Astrocyte (in vitro differentiated cells and primary cell): Measurements from ENCODE around the gene PPFIBP1. TPM values are rescaled to one million over a fixed set of nuclear protein-coding genes. Genes with fewer than 3 reads are reported as not detected.

Experiments used
- DNase-seq: peaks from one replicate; pipeline ENCODE4 v3.0.0-alpha.2; 2010; ENCODE audit warnings: low read depth
- FAIRE-seq: peaks from 2 replicates; lab custom pipeline; 2011; peaks lifted over from hg19 to GRCh38; lab: Jason Lieb, UNC
- H2AFZ ChIP-seq: 2 replicates; pipeline ENCODE4 v1.6.0; 2012; ENCODE audit warnings: low read depth, low read length, inconsistent platforms
- H3K27ac ChIP-seq: 2 replicates; pipeline ENCODE4 v1.5.1; 2011; ENCODE audit warnings: low read depth, low read length, inconsistent platforms
- H3K27me3 ChIP-seq: 2 replicates; pipeline ENCODE4 v1.6.0; 2011; ENCODE audit warnings: low read length, inconsistent platforms; ENCODE audit not compliant: insufficient read depth
- H3K36me3 ChIP-seq: 2 replicates; pipeline ENCODE4 v1.5.1; 2011; ENCODE audit warnings: low read length, inconsistent platforms; ENCODE audit not compliant: insufficient read depth
- H3K4me1 ChIP-seq: 2 replicates; pipeline ENCODE4 v1.5.1; 2011; ENCODE audit warnings: low read length, inconsistent platforms; ENCODE audit not compliant: insufficient read depth
- H3K4me2 ChIP-seq: 2 replicates; pipeline ENCODE4 v1.6.0; 2012; ENCODE audit warnings: low read length, inconsistent platforms
- H3K4me3 ChIP-seq: 2 replicates; pipeline ENCODE4 v1.5.1; 2011; ENCODE audit warnings: low read depth, mild to moderate bottlenecking, low read length, inconsistent platforms; ENCODE audit not compliant: insufficient read depth
- H3K79me2 ChIP-seq: 2 replicates; pipeline ENCODE4 v1.6.0; 2012; ENCODE audit warnings: mild to moderate bottlenecking, low read length, inconsistent platforms; ENCODE audit not compliant: insufficient read depth
- H3K9ac ChIP-seq: 2 replicates; pipeline ENCODE4 v1.6.0; 2012; ENCODE audit warnings: mild to moderate bottlenecking, low read length, inconsistent platforms
- H3K9me3 ChIP-seq: 2 replicates; pipeline ENCODE4 v1.5.1; 2012; ENCODE audit warnings: low read depth, mild to moderate bottlenecking, low read length, inconsistent platforms; ENCODE audit not compliant: insufficient read depth
- H4K20me1 ChIP-seq: 2 replicates; pipeline ENCODE4 v1.6.0; 2012; ENCODE audit warnings: low read length, inconsistent platforms; ENCODE audit not compliant: insufficient read depth
- H3K27ac Mint-ChIP-seq: one replicate; pipeline ENCODE4 v1.8.0; 2021; ENCODE audit warnings: mild to moderate bottlenecking, mixed read lengths; ENCODE audit not compliant: unreplicated experiment
- H3K27me3 Mint-ChIP-seq: one replicate; pipeline ENCODE4 v1.8.0; 2021; ENCODE audit warnings: low read depth, mixed read lengths; ENCODE audit not compliant: unreplicated experiment
- H3K36me3 Mint-ChIP-seq: one replicate; pipeline ENCODE4 v1.8.0; 2021; ENCODE audit warnings: low read depth, mixed read lengths; ENCODE audit not compliant: unreplicated experiment
- H3K4me1 Mint-ChIP-seq: one replicate; pipeline ENCODE4 v1.8.0; 2021; ENCODE audit warnings: low read depth, mixed read lengths; ENCODE audit not compliant: unreplicated experiment
- H3K4me3 Mint-ChIP-seq: one replicate; pipeline ENCODE4 v1.8.0; 2021; ENCODE audit warnings: mild to moderate bottlenecking, moderate library complexity, mixed read lengths; ENCODE audit not compliant: unreplicated experiment
- H3K9me3 Mint-ChIP-seq: one replicate; pipeline ENCODE4 v1.8.0; 2021; ENCODE audit warnings: mild to moderate bottlenecking, mixed read lengths; ENCODE audit not compliant: unreplicated experiment
- EZH2 ChIP-seq: IDR thresholded peaks from 2 replicates; pipeline ENCODE4 v1.6.1; 2012; ENCODE audit warnings: mild to moderate bottlenecking, low read length, inconsistent platforms; ENCODE audit not compliant: insufficient read depth
- total RNA-seq: library from RNA; stranded (reverse); gene quantifications from 2 replicates; pipeline ENCODE4 v1.2.1, GENCODE V29; 2021
- TF ChIP-seq, protein P1 (sequence below): IDR thresholded peaks from 2 replicates; pipeline ENCODE4 v1.5.1; 2011; ENCODE audit warnings: low read depth, mild to moderate bottlenecking, inconsistent platforms, low read length, moderate library complexity; ENCODE audit not compliant: insufficient read depth

PPFIBP1 gene
- total RNA-seq, 1 donor from 2014 or later: 147 TPM

DNA sequence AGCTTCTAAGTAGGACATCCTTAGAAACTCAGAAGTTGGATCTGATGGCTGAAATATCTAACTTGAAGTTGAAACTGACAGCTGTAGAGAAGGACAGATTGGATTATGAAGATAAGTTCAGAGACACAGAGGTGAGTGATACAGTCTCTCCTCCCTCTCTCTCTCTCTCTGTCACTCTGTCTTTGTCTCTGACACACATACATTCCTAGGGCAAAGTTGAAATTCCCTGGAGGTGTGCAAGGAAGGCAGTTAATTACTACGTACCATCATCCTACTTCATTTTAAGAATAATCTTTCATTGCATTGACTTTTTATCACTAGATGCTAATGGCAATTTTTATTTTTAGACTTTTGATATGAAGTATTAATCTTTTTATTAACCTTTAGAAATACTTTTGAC is 126.0 kb downstream of the PPFIBP1 start:
- no peaks in the 10 kb centered on the region for H3K27me3 Mint-ChIP-seq
- no peak for FAIRE-seq
- H3K27ac ChIP-seq: no peak overlapping the region

GRCh38 chr12:27651201-27651600 is 127.2 kb downstream of the PPFIBP1 start:
- FAIRE-seq (no peak), DNase-seq (no peak)
- H3K27me3 ChIP-seq: no peaks in the 10 kb centered on the region
- no peak overlapping the region for H3K4me3 ChIP-seq
- no peaks in the 10 kb centered on the region for H3K79me2 ChIP-seq
- H3K9me3 ChIP-seq: no peaks in the 10 kb centered on the region
- H3K9ac ChIP-seq: no peak overlapping the region
- Mint-ChIP-seq H3K36me3 (peaks cover 12% of the 10 kb centered on the region), H3K4me3 (no peak overlapping the region), H3K27me3 (no peaks in the 10 kb centered on the region), H3K27ac (no peak overlapping the region), H3K9me3 (no peaks in the 10 kb centered on the region), H3K4me1 (no peaks in the 10 kb centered on the region)
- H4K20me1 ChIP-seq: no peaks in the 10 kb centered on the region
- TF ChIP-seq EZH2: no peak
- TF ChIP-seq, protein P1, sequence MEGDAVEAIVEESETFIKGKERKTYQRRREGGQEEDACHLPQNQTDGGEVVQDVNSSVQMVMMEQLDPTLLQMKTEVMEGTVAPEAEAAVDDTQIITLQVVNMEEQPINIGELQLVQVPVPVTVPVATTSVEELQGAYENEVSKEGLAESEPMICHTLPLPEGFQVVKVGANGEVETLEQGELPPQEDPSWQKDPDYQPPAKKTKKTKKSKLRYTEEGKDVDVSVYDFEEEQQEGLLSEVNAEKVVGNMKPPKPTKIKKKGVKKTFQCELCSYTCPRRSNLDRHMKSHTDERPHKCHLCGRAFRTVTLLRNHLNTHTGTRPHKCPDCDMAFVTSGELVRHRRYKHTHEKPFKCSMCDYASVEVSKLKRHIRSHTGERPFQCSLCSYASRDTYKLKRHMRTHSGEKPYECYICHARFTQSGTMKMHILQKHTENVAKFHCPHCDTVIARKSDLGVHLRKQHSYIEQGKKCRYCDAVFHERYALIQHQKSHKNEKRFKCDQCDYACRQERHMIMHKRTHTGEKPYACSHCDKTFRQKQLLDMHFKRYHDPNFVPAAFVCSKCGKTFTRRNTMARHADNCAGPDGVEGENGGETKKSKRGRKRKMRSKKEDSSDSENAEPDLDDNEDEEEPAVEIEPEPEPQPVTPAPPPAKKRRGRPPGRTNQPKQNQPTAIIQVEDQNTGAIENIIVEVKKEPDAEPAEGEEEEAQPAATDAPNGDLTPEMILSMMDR: no peak
- H3K4me1 ChIP-seq: no peaks in the 10 kb centered on the region
- no peak overlapping the region for H3K27ac ChIP-seq
- peaks cover 12% of the 10 kb centered on the region for H3K36me3 ChIP-seq
- H2AFZ ChIP-seq: no peak overlapping the region
- no peak overlapping the region for H3K4me2 ChIP-seq

More for the DNA sequence above, 126.0 kb downstream of the PPFIBP1 start:
- Histone ChIP-seq H3K9ac (no peak overlapping the region), H3K4me1 (peaks cover 6% of the 10 kb centered on the region), H3K36me3 (peaks cover 15% of the 10 kb centered on the region), H2AFZ (no peak overlapping the region), H3K9me3 (no peaks in the 10 kb centered on the region), H3K27me3 (no peaks in the 10 kb centered on the region), H4K20me1 (no peaks in the 10 kb centered on the region), H3K4me3 (no peak overlapping the region), H3K4me2 (no peak overlapping the region), H3K79me2 (no peaks in the 10 kb centered on the region)
- Mint-ChIP-seq H3K27ac (no peak overlapping the region), H3K36me3 (peaks cover 14% of the 10 kb centered on the region), H3K9me3 (no peaks in the 10 kb centered on the region), H3K4me3 (no peak overlapping the region), H3K4me1 (no peaks in the 10 kb centered on the region)
- no peak for TF ChIP-seq EZH2
- TF ChIP-seq, protein P1: no peak
- no peak for DNase-seq

GRCh38 chr12:27652174-27652763 is 128.3 kb downstream of the PPFIBP1 start:
- no peaks in the 10 kb centered on the region for H3K27me3 Mint-ChIP-seq
- H3K27ac Mint-ChIP-seq: no peak overlapping the region
- peak; percentile 52 for DNase-seq

More at GRCh38 chr12:27652174-27652763, 128.3 kb downstream of the PPFIBP1 start:
- Histone ChIP-seq H2AFZ (no peak overlapping the region), H3K4me1 (no peaks in the 10 kb centered on the region), H3K4me2 (no peak overlapping the region), H3K79me2 (no peaks in the 10 kb centered on the region), H3K36me3 (peaks cover 16% of the 10 kb centered on the region), H3K9me3 (no peaks in the 10 kb centered on the region), H3K27ac (no peak overlapping the region), H4K20me1 (no peaks in the 10 kb centered on the region), H3K27me3 (no peaks in the 10 kb centered on the region), H3K4me3 (no peak overlapping the region), H3K9ac (no peak overlapping the region)
- TF ChIP-seq, protein P1: peak; percentile 90
- no peak for TF ChIP-seq EZH2
- Mint-ChIP-seq H3K36me3 (peaks cover 12% of the 10 kb centered on the region), H3K9me3 (no peaks in the 10 kb centered on the region), H3K4me1 (no peaks in the 10 kb centered on the region), H3K4me3 (no peak overlapping the region)
- FAIRE-seq: no peak
